ENCODE data around the gene CDK17.
"Not testable (repeated sequence)": the region's sequence is repeated elsewhere in the genome, so short reads cannot be mapped to it uniquely, and the experiment has no call there.

CDK17 gene

GRCh38 chr12:96387981-96388380, 12.3 kb downstream of the CDK17 start:
- no peak for DNase-seq (ENCODE audit: low spot score)

GRCh38 chr12:96386794-96387193, 13.4 kb downstream of the CDK17 start:
- no peak for DNase-seq (ENCODE audit: low spot score)

- DNase-seq (ENCODE audit: low spot score): no peak
Measured at GRCh38 chr12:96383991-96384390, 16.2 kb downstream of the CDK17 start.

GRCh38 chr12:96383371-96383770, 16.9 kb downstream of the CDK17 start:
- no peak for DNase-seq (ENCODE audit: low spot score)

GRCh38 chr12:96379743-96380142, 20.5 kb downstream of the CDK17 start:
- not testable (repeated sequence) for DNase-seq (ENCODE audit: low spot score)

GRCh38 chr12:96378319-96378718, 21.9 kb downstream of the CDK17 start:
- no peak for DNase-seq (ENCODE audit: low spot score)

GRCh38 chr12:96376865-96377264, 23.4 kb downstream of the CDK17 start:
- no peak for DNase-seq (ENCODE audit: low spot score)

GRCh38 chr12:96375841-96376604, 24.2 kb downstream of the CDK17 start:
- DNase-seq (ENCODE audit: low spot score): no peak

GRCh38 chr12:96375170-96375569, 25.1 kb downstream of the CDK17 start:
- no peak for DNase-seq (ENCODE audit: low spot score)

GRCh38 chr12:96371790-96372699, 28.2 kb downstream of the CDK17 start:
- DNase-seq (ENCODE audit: low spot score): no peak

GRCh38 chr12:96371138-96371789, 29.0 kb downstream of the CDK17 start:
- DNase-seq (ENCODE audit: low spot score): no peak

- no peak for DNase-seq (ENCODE audit: low spot score)
Measured at GRCh38 chr12:96368687-96369086, 31.6 kb downstream of the CDK17 start.

- no peak for DNase-seq (ENCODE audit: low spot score)
Measured at GRCh38 chr12:96368233-96368632, 32.0 kb downstream of the CDK17 start.

GRCh38 chr12:96366381-96366654, 33.9 kb downstream of the CDK17 start:
- no peak for DNase-seq (ENCODE audit: low spot score)

- no peak for DNase-seq (ENCODE audit: low spot score)
Measured at GRCh38 chr12:96365604-96366380, 34.4 kb downstream of the CDK17 start.

- no peak for DNase-seq (ENCODE audit: low spot score)
Measured at GRCh38 chr12:96364092-96364700, 36.0 kb downstream of the CDK17 start.

- DNase-seq (ENCODE audit: low spot score): no peak
Measured at GRCh38 chr12:96361074-96361473, 39.2 kb downstream of the CDK17 start.

GRCh38 chr12:96360550-96360949, 39.7 kb downstream of the CDK17 start:
- DNase-seq (ENCODE audit: low spot score): no peak

GRCh38 chr12:96359328-96359727, 40.9 kb downstream of the CDK17 start:
- no peak for DNase-seq (ENCODE audit: low spot score)

- DNase-seq (ENCODE audit: low spot score): no peak
Measured at GRCh38 chr12:96356831-96357230, 43.4 kb downstream of the CDK17 start.

GRCh38 chr12:96354844-96355534, 45.2 kb downstream of the CDK17 start:
- no peak for DNase-seq (ENCODE audit: low spot score)

All from kidney tubule cell (primary cell).